T-helper 1 cell (primary cell): ENCODE measurements around the gene ACSM2B.
"Not testable (repeated sequence)": the region's sequence is repeated elsewhere in the genome, so short reads cannot be mapped to it uniquely, and the experiment has no call there.

Experiments used
- DNase-seq, 5 donors: peaks; one replicate each; pipeline ENCODE4 v3.0.0-alpha.2; 2012 to 2020
- total RNA-seq, 4 donors: gene quantifications; one replicate each; lab custom pipeline; 2026; lab: John Stamatoyannopoulos, UW

ACSM2B gene
- 0 reads per million in 4 donors for total RNA-seq

GRCh38 chr16:20576145-20576544, at the start of gene ACSM2B:
Gene ACSM2B (minus strand): TSS chr16:20576367. CDS start chr16:20564845, 11,522 bp downstream.
- DNase-seq: not testable (repeated sequence)

GRCh38 chr16:20624882-20625807, 49.0 kb upstream of the ACSM2B start:
- DNase-seq: no peak

GRCh38 chr16:20624205-20624604, 48.0 kb upstream of the ACSM2B start:
- no peak for DNase-seq

GRCh38 chr16:20622498-20622870, 46.3 kb upstream of the ACSM2B start:
- DNase-seq: no peak

- no peak for DNase-seq
These were observed 45.2 kb upstream of the ACSM2B start for GRCh38 chr16:20621406-20621805.

GRCh38 chr16:20620770-20621169, 44.6 kb upstream of the ACSM2B start:
- DNase-seq: no peak

- DNase-seq: no peak
These were observed 43.8 kb upstream of the ACSM2B start for GRCh38 chr16:20620003-20620402.

GRCh38 chr16:20617271-20617670, 41.1 kb upstream of the ACSM2B start:
- DNase-seq: no peak

- DNase-seq: no peak
These were observed 38.3 kb upstream of the ACSM2B start for GRCh38 chr16:20614186-20615141.

DNA sequence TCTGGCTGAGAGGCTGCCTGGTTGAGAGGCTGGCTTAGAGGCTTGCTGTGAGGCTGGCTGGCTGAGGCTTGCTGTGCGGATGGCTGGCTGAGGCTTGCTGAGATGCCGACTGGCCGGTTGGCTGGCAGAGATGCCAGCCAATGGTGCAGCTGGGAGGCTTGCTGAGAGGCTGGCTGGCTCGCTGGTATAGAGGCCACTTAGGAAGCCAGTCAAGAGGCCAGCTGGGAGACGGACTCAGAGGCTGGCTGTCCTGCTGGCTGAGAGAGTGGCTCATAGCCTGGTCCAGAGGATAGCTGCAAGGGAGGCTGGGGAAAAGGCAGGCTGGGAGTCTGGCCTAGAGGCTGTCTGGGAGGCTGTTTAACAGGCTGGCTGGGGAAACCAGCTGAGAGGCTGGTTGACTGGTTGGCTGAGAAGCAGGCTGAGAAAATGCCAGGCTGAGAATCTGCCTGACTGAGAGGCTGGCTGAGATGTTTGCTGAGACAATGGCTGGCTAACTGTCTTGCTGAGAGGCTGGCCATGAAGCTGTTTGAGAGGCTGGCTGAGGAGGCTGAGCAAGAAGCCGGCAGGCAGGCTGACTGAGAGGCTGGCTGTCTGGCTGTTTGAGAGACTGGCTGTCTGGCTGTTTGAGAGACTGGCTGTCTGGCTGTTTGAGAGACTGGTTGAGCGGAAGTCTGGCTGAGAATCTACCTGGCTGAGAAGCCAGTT, 37.5 kb upstream of the ACSM2B start:
- no peak for DNase-seq

DNA sequence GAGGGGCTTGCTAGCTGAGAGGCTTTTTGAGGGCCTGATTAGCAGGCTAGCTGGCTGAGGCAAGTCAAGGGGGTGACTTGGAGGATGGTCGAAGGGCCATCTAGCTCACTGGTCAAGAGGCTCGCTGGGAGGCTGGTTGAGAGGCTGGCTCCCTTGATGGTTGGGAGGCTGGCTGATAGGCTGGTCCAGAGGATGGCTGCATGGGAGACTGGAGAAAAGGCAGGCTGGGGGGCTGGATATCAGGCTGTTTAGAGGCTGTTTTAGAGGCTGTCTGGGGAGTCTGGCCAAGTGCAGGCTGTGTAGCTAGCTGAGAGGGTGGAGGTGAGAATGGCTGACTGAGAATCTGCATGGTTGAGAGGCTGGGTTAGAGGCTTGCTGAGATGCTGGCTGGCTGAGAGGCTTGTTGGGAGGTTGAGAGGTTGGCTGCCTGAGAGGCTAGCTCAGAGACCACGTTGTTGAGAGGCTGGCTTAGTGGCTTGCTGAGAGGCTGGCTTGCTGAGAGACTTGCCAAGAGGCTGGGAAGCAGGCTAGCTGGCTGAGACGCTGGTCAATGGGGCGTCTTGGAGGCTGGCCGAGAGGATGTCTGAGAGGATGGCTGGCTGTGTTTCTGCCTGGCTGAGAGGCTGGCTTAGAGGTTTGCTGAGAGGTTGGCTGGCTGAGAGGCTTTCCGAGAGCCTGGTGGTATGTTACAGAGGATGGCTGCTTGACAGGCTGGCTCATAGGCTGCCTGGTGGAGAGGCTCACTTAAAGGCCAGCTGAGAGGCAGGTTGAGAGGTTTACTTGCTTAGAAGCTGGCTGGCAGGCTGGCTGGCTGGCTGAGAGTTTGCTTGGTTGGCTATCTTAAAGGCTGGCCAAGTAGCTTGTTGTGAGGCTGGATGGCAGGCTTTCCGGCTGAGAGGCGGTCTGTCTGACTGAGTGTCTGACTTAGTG, 36.6 kb upstream of the ACSM2B start:
- DNase-seq: no peak

DNA sequence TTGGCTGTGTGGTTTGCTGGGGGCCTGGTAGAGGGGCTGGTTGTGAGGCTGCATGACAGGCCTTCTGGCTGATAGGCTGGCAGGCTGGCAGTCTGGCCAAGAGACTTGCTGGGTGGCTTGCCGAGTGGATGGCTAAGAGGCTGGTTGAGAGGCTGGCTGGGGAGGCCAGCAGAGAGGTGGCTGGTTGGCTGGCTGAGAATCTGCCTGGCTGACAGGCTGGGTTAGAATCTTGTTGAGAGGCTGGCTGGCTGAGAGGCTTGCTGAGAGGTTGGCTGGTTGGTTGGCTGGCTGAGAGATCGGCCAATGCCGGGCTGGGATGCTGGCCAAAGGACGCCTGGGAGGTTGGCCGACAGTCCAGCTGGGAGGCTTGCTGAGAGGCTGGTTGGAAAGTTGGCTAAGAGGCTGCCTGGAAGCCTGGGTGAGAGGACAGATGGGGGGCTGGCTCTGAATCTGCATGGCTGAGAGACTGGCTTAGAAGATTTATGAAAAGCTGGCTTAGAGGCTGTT, 35.9 kb upstream of the ACSM2B start:
- no peak for DNase-seq

DNA sequence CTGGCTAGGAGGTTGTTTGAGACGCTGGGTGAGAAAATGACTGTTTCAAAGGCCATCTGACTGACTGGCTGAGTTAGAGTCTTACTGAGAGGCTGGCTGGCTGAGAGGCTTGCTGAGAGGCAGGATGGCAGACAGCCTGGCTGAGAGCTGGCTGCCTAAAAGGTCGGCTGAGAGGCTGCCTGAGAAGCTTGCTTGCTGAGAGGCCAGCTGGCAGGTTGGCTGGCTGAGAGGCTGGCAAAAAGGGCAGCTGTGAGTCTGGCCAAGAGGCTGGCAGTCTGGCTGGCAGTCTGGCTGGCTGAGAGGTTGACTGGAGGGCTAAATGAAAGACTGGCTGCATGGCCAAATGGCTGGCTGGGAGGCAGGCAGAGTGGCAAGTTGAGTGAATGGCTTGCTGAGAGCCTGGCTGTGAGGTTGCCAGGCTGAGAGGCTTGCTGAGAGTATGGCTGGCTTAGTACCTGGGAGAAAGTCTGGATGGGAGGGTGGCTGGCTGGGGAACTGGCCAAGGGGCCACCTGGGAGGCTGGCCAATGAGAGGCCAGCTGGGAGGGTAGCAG, 35.3 kb upstream of the ACSM2B start:
- DNase-seq: no peak

GRCh38 chr16:20610892-20611349, 34.8 kb upstream of the ACSM2B start:
- DNase-seq: no peak

DNA sequence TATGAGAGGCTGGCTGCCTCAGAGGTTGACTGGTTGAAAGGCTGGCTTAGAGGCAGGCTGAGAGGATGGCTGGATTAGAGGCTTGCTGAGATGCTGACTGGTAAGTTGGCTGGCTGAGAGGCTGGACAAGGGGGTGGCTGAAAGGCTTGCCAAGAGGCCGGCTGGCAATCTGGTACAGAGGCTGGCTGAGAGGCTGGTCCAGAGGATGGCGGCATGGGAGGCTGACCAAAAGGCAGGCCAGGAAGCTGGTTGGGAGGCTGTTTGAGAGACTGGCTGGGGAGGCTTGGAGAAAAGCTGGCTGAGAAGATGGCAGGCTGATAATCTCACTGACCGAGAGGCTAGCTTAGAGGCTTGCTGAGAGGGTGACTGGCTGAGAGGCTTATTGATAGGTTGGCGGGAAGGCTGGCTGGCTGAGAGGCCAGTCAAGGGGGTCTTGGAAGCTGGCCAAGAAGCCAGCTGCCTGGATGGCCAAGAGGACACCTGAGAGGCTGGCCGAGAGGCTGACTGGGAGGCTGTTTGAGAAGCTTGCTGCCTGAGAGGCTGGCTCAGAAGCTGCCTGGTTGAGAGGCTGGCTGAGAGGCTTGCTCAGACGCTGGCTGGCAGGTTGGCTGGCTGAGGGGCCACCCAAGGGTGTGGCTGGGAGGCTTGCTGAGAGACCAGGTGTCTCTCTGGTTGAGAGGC, 34.2 kb upstream of the ACSM2B start:
- no peak for DNase-seq

DNA sequence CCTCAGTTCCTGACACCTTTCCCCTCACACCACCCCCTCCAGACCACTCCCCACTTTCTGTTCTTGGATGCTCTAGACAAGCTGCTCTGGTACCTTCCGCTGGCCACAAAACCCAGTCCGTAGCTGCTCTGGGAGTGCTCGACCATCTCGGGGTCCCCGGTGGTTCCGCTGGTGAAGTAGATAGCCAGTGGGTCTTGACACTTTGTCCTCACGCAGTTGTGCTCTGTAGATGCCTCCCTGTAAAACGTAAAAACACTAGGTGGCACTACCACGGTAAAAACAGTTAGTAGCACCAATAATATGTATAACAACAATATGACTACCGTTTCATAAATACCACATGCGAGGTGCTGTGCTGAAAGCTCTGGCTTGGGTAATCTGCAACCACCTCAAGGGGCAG, 26.0 kb upstream of the ACSM2B start:
- not testable (repeated sequence) for DNase-seq

DNA sequence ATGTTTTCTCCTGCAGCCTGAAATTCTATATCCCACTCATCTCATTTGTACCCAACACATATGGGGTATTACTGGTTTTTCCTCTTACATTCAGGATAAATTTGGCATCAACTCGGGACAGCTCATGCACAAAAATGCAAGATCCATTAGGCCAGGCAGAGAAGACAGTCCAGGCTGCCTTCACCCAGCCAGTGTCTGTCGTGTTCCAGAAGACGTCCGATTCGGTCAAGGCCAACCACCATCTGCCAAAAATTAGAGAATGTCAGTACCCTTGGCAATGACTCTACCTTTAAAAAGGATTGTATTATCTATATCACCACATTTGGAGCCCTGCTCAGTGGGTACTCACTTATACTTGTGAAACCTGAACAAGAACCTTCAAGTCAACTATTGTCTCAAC, 23.3 kb upstream of the ACSM2B start:
- not testable (repeated sequence) for DNase-seq

GRCh38 chr16:20598832-20599469, 22.8 kb upstream of the ACSM2B start:
- DNase-seq: no peak

DNA sequence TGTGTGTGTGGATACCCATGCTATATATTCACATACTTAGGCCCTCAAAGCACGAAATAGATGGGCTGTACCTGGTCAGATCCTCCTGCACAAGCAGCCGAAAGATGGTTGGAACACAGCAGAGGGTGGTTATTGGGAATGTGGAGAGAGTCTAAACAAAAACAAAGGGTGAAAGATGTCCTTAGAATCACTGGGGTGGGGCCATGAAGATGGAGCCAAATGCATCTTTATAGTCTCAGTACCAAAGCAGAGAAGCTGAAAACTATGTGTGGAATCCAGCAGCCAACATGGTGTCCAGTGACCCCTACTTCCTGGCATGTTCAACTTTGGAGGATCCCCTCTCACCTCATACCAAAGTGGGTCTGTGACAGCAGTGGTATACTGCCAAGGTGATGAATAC, 19.5 kb upstream of the ACSM2B start:
- DNase-seq: not testable (repeated sequence)

GRCh38 chr16:20595068-20595467, 18.9 kb upstream of the ACSM2B start:
- DNase-seq: not testable (repeated sequence)
